ENCODE measurements around the gene TSTD1. TPM values are rescaled to one million over a fixed set of nuclear protein-coding genes. Genes with fewer than 3 reads are reported as not detected.

Gene TSTD1
- total RNA-seq, 1 donor from 2014 or later, result 70.2 TPM

DNA sequence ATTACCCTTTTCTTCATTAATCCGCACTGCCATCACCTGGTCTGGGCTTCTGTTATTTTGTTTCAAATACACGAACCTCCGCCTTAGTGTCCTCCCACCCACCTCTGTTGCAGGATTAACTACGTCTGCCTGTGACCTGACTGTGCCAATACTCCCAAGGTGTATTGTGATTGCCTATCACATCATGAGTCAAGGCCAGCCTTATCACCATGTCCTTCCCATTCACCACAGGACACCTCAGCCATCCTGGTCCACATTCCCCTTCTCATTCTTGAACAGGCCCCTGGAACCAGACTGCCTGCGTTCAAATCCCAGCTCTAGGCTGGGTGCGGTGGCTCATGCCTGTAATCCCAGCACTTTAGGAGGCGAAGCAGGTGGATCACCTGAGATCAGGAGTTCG lies 32.2 kb downstream of the TSTD1 start:
- no peaks in the 10 kb centered on the region for H3K36me3 Mint-ChIP-seq (ENCODE audit: low read depth)
- POLR2A ChIA-PET, result no interaction called here

DNA sequence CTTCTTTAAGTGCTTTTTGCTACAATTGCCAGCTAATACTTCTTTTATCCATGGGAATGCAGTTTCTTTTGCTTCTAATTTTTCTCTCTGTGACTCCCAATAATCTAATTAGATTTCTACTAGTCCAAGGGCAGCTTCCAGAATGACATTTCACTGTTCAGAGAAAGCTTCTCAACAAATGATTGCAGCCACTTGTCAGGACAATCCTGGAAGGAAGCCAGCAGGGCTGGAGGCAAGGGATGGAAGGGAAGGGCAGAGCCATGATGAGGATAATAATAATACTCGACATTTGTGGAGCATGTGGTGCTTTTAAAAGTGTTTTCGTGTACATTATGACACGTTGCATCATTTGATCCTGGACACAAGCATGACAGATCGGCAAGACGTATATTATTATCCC lies 37.2 kb downstream of the TSTD1 start:
- POLR2A ChIA-PET, result no interaction called here
- Mint-ChIP-seq H3K4me3 (no peak overlapping the region), H3K9me3 (no peaks in the 10 kb centered on the region), H3K27ac (no peak overlapping the region), H3K36me3 (ENCODE audit: low read depth) (peaks cover 25% of the 10 kb centered on the region), H3K4me1 (peaks cover 3% of the 10 kb centered on the region), H3K27me3 (no peaks in the 10 kb centered on the region)
- TF ChIP-seq CTCF (IDR thresholded peaks at IDR 0.05), result no peak
- no peak for ATAC-seq (ENCODE audit: low read depth)
- no peak for DNase-seq
- CTCF ChIA-PET, result no interaction called here
- intact Hi-C loops (cut with micrococcal nuclease), result loop anchor here (1.0 kb wide), 1 partner anchor 12 kb away; no protein-coding TSS in a partner anchor

More for the DNA sequence above, 32.2 kb downstream of the TSTD1 start:
- Mint-ChIP-seq H3K27me3 (no peaks in the 10 kb centered on the region), H3K9me3 (no peaks in the 10 kb centered on the region), H3K27ac (no peak overlapping the region), H3K4me1 (no peaks in the 10 kb centered on the region), H3K4me3 (no peak overlapping the region)
- intact Hi-C loops (cut with micrococcal nuclease), result no loop called here
- no peak for TF ChIP-seq CTCF (IDR thresholded peaks at IDR 0.05)
- no peak for DNase-seq
- no peak for ATAC-seq (ENCODE audit: low read depth)
- CTCF ChIA-PET, result no interaction called here

DNA sequence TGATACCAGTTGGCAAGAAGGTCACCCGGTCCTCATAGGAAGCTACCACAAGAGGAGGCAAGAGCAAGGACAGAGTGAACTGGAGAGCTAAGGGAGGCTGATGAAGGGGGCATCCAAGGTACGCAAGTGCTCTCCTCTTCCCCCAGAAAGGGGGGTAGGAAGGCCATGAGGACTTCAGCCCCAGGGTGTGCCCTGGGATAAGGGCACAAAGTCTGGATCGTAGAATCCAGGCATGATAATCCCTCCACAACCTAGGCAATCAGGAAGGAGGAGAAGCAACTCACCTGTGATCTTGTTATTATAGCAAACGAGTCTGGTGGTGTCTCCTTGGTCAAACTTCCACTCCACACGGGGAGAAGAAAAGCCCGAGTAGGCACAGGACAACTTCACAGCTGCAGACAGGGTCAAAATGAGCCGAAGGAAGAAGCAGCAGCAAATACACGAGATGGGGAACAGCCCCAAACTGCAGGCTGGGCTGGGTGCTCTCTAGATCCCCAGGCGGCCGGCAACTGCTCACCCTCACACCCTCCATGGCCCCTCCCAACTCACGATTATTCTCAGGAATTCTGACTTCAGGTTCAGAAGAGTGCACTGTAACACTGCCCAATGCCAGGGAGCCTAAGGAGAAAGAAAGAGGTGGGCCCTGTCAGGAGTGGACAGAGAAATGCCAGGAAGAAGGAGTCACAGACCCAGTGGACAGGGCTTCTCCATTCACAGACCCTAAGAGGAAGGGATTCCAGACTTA lies 37.9 kb downstream of the TSTD1 start:
- ChIA-PET CTCF (no interaction called here), POLR2A (interaction anchor here (0.6 to 1.9 kb wide), 2 partner anchors 45 to 726 kb away, joined by 3 to 4 read pairs; partner anchors contain the start of gene USF1)
- Mint-ChIP-seq H3K9me3 (no peaks in the 10 kb centered on the region), H3K27me3 (no peaks in the 10 kb centered on the region), H3K36me3 (ENCODE audit: low read depth) (peaks cover 25% of the 10 kb centered on the region), H3K27ac (no peak overlapping the region), H3K4me3 (no peak overlapping the region), H3K4me1 (peaks cover 3% of the 10 kb centered on the region)
- DNase-seq (no peak), ATAC-seq (ENCODE audit: low read depth) (no peak)
- no peak for TF ChIP-seq CTCF (IDR thresholded peaks at IDR 0.05)
- intact Hi-C loops (cut with micrococcal nuclease), result loop anchor here (1.0 kb wide), 1 partner anchor 12 kb away; no protein-coding TSS in a partner anchor

- peaks cover 3% of the 10 kb centered on the region for H3K4me1 Mint-ChIP-seq
- H3K27me3 Mint-ChIP-seq, result no peaks in the 10 kb centered on the region
- H3K36me3 Mint-ChIP-seq (ENCODE audit: low read depth), result peaks cover 25% of the 10 kb centered on the region
- intact Hi-C loops (cut with micrococcal nuclease), result loop anchor here (5.0 kb wide), 1 partner anchor 383 kb away; no protein-coding TSS in a partner anchor
- ATAC-seq (ENCODE audit: low read depth), result no peak
- ChIA-PET CTCF (interaction anchor here (1.3 kb wide), 1 partner anchor 14 kb away, joined by 4 read pairs; no protein-coding TSS in a partner anchor), POLR2A (interaction anchor here (1.9 kb wide), 1 partner anchor 47 kb away, joined by 4 read pairs; the partner anchor contains the start of gene USF1)
- no peak for DNase-seq
- no peak overlapping the region for H3K27ac Mint-ChIP-seq
- no peaks in the 10 kb centered on the region for H3K9me3 Mint-ChIP-seq
- TF ChIP-seq CTCF (IDR thresholded peaks at IDR 0.05), result no peak
- no peak overlapping the region for H3K4me3 Mint-ChIP-seq
Observed at GRCh38 chr1:160999376-160999775, 39.4 kb downstream of the TSTD1 start.

- POLR2A ChIA-PET, result interaction anchor here (0.6 to 2.2 kb wide), 11 partner anchors 16 to 169 kb away, joined by 3 to 15 read pairs (median 8); partner anchors contain the start of genes ARHGAP30, F11R, KLHDC9 and NIT1
- no peak for TF ChIP-seq CTCF (IDR thresholded peaks at IDR 0.05)
- peak; percentile 81 for ATAC-seq (ENCODE audit: low read depth)
- intact Hi-C loops (cut with micrococcal nuclease), result loop anchor here (1.0 to 5.0 kb wide), 6 partner anchors 41 to 385 kb away; partner anchors contain the start of genes ARHGAP30, KLHDC9, TSTD1 and USF1
- Mint-ChIP-seq H3K27ac (peak overlapping the region; percentile 42), H3K9me3 (no peaks in the 10 kb centered on the region), H3K36me3 (ENCODE audit: low read depth) (peaks cover 25% of the 10 kb centered on the region), H3K4me1 (peaks cover 3% of the 10 kb centered on the region), H3K4me3 (no peak overlapping the region), H3K27me3 (no peaks in the 10 kb centered on the region)
- CTCF ChIA-PET, result interaction anchor here (0.6 to 3.7 kb wide), 29 partner anchors 8 to 386 kb away, joined by 3 to 79 read pairs (median 5); partner anchors contain the start of genes ARHGAP30, B4GALT3, F11R and KLHDC9
- peak; percentile 29 for DNase-seq
Observed at GRCh38 chr1:160997323-160998038, 41.3 kb downstream of the TSTD1 start.

Measured in activated B cell treated with CpG ODN at 0.5 μM for 24 hours (primary cell).